ENCODE measurements around the gene NR1H2.
A peak's percentile ranks its signal among the peaks of the same experiment; 100 is the strongest.

The NR1H2 gene

GRCh38 chr19:50431343-50432220 lies 55.3 kb downstream of the NR1H2 start:
- peaks cover 6 to 12% of the 10 kb centered on the region in 2 donors for H3K4me1 ChIP-seq (ENCODE audit: control insufficient read depth in 2 of 2, insufficient read depth in 2 of 2, low read length in 2 of 2)
- H3K27ac ChIP-seq (ENCODE audit: low read depth in 2 of 2, low read length in 2 of 2): peak overlapping the region; percentile 50 to 67
- H3K27me3 ChIP-seq (ENCODE audit: control insufficient read depth in 2 of 2, insufficient read depth in 2 of 2, low read length in 2 of 2): peaks cover 11 to 12% of the 10 kb centered on the region in 2 donors
- H3K36me3 ChIP-seq (ENCODE audit: control insufficient read depth in 2 of 2, insufficient read depth in 2 of 2, low read length in 2 of 2): no peaks in the 10 kb centered on the region
- peak overlapping the region; percentile 48 to 71 for H3K9ac ChIP-seq (ENCODE audit: low read depth in 1 of 2, low read length in 2 of 2)
- H3K9me3 ChIP-seq (ENCODE audit: control insufficient read depth in 2 of 2, low read length in 2 of 2): no peaks in the 10 kb centered on the region
- peak overlapping the region; percentile 84 to 88 for H3K4me3 ChIP-seq (ENCODE audit: low read length in 2 of 2)

- peaks cover 11 to 12% of the 10 kb centered on the region in 2 donors for H3K27me3 ChIP-seq (ENCODE audit: control insufficient read depth in 2 of 2, insufficient read depth in 2 of 2, low read length in 2 of 2)
- H3K9ac ChIP-seq (ENCODE audit: low read depth in 1 of 2, low read length in 2 of 2): peak within 1 kb of the TSS; percentile 41 to 48
- peak within 1 kb of the TSS; percentile 50 to 67 for H3K27ac ChIP-seq (ENCODE audit: low read depth in 2 of 2, low read length in 2 of 2)
- peak within 1 kb of the TSS; percentile 84 to 88 for H3K4me3 ChIP-seq (ENCODE audit: low read length in 2 of 2)
- no peaks in the 10 kb centered on the region for H3K36me3 ChIP-seq (ENCODE audit: control insufficient read depth in 2 of 2, insufficient read depth in 2 of 2, low read length in 2 of 2)
- no peaks in the 10 kb centered on the region for H3K9me3 ChIP-seq (ENCODE audit: control insufficient read depth in 2 of 2, low read length in 2 of 2)
- peaks cover 6 to 12% of the 10 kb centered on the region in 2 donors for H3K4me1 ChIP-seq (ENCODE audit: control insufficient read depth in 2 of 2, insufficient read depth in 2 of 2, low read length in 2 of 2)
Observed at GRCh38 chr19:50432221-50433028, 56.2 kb downstream of the NR1H2 start, which contains the start of gene MYBPC2. MYBPC2 (plus strand) TSS chr19:50432892; CDS start chr19:50432954, 62 bp downstream.
